Mammary epithelial cell (primary cell): ENCODE results near the gene LGR6.
"Not testable (repeated sequence)": the region's sequence is repeated elsewhere in the genome, so short reads cannot be mapped to it uniquely, and the experiment has no call there.

Experiments used
- EZH2 ChIP-seq: IDR thresholded peaks from 2 replicates; pipeline ENCODE4 v1.6.1; 2012; ENCODE audit warnings: low read length, inconsistent platforms, borderline replicate concordance
- TF ChIP-seq, protein P1 (sequence below), 2 donors: IDR thresholded peaks in 1 of 2; conservative IDR thresholded peaks in 1 of 2; 2 replicates each; pipeline ENCODE4 v1.5.1; 2011 to 2012; ENCODE audit warnings: inconsistent platforms in 2 of 2, low read length in 2 of 2, mild to moderate bottlenecking in 2 of 2, control low read depth in 1 of 2, low read depth in 1 of 2; ENCODE audit not compliant: insufficient read depth in 1 of 2; ENCODE audit errors: extremely low read depth in 1 of 2

DNA sequence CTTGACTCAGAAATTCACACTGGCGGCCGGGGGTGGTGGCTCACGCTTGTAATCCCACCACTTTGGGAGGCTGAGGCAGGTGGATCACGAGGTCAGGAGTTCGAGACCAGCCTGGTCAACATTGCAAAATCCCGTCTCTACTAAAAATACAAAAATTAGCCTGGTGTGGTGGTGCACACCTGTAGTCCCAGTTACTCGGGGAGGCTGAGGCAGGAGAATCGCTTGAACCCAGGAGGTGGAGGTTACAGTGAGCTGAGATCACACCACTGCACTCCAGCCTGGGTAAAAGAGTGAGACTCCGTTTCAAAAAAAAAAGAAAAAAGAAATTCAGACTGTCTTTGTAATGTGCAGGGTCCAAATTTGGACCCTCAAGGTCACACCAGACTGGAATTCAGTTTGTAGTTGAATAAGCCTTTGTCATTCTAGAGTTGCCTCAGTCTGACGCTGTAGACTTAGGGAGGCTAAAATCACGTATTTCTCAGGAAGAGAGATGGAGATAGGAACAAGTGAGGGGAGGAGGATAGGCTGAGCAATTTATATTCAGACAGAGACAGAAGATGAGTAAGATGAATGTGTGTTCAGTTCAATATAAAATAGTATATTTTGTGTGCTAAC, 159.1 kb downstream of the LGR6 start:
- TF ChIP-seq EZH2 = not testable (repeated sequence)
- TF ChIP-seq, protein P1, sequence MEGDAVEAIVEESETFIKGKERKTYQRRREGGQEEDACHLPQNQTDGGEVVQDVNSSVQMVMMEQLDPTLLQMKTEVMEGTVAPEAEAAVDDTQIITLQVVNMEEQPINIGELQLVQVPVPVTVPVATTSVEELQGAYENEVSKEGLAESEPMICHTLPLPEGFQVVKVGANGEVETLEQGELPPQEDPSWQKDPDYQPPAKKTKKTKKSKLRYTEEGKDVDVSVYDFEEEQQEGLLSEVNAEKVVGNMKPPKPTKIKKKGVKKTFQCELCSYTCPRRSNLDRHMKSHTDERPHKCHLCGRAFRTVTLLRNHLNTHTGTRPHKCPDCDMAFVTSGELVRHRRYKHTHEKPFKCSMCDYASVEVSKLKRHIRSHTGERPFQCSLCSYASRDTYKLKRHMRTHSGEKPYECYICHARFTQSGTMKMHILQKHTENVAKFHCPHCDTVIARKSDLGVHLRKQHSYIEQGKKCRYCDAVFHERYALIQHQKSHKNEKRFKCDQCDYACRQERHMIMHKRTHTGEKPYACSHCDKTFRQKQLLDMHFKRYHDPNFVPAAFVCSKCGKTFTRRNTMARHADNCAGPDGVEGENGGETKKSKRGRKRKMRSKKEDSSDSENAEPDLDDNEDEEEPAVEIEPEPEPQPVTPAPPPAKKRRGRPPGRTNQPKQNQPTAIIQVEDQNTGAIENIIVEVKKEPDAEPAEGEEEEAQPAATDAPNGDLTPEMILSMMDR (conservative IDR thresholded peaks at IDR 0.05 in 1 of 2, IDR thresholded peaks at IDR 0.05 in 1 of 2; ENCODE audit: extremely low read depth in 1 of 2, insufficient read depth in 1 of 2, low read depth in 1 of 2, low read length in 2 of 2) = not testable (repeated sequence)
